Panc1 (cell line): ENCODE results near the gene MAMLD1. TPM values are rescaled to one million over a fixed set of nuclear protein-coding genes. Genes with fewer than 3 reads are reported as not detected.

Experiments used
- ATAC-seq: fragments of 200-7000 bp; cut with Tn5 transposase; 2 replicates; pipeline ENCODE4 v1.9.1; 2020; ENCODE audit warnings: mild to moderate bottlenecking, moderate library complexity
- BruUV-seq: library from RNA; stranded (reverse); fragments of 400-500 nt; replicated peaks from 2 replicates; lab custom pipeline; 2021; lab: Mats Ljungman, UMichigan
- CTCF ChIA-PET: fragments of 300-600 bp; sonication (Branson Sonifier 250); formaldehyde crosslinking; loops from one replicate; lab custom pipeline; 2022; ENCODE audit warnings: antibody characterized with exemption; lab: Charles Lee
- POLR2A ChIA-PET: fragments of 300-600 bp; sonication (Branson Sonifier 250); formaldehyde crosslinking; loops from one replicate; lab custom pipeline; 2022; ENCODE audit warnings: antibody characterized with exemption; lab: Charles Lee
- DNase-seq: peaks from one replicate; pipeline ENCODE4 v3.0.0-alpha.2; 2010; ENCODE audit warnings: low read depth, low spot score
- H3K27ac ChIP-seq: 2 replicates; pipeline ENCODE4 v1.5.1; 2011; ENCODE audit warnings: mild to moderate bottlenecking, low read length, inconsistent platforms
- H3K27me3 ChIP-seq: fragments of 200-500 bp; sonication (Bioruptor generic); 2 replicates; pipeline ENCODE4 v1.6.0; 2014; ENCODE audit warnings: low read length, inconsistent platforms; ENCODE audit not compliant: control insufficient read depth, insufficient read depth
- H3K36me3 ChIP-seq: fragments of 200-500 bp; sonication (Bioruptor generic); 2 replicates; pipeline ENCODE4 v1.5.1; 2014; ENCODE audit warnings: inconsistent platforms, mild to moderate bottlenecking, low read length, moderate library complexity; ENCODE audit not compliant: control insufficient read depth, insufficient read depth
- H3K4me1 ChIP-seq: 2 replicates; pipeline ENCODE4 v1.5.1; 2011; ENCODE audit warnings: inconsistent platforms, mild to moderate bottlenecking, low read length, moderate library complexity; ENCODE audit not compliant: control insufficient read depth, insufficient read depth
- H3K4me3 ChIP-seq, 2 experiments: 2 replicates each; pipeline ENCODE4 v1.5.1; 2011 to 2012; ENCODE audit warnings: low read depth in 2 of 2, low read length in 2 of 2, mild to moderate bottlenecking in 2 of 2, inconsistent platforms in 1 of 2, moderate library complexity in 1 of 2
- H3K9me3 ChIP-seq: fragments of 200-500 bp; sonication (Bioruptor generic); 2 replicates; pipeline ENCODE4 v1.5.1; 2014; ENCODE audit warnings: low read depth, mild to moderate bottlenecking, inconsistent platforms, low read length, moderate library complexity; ENCODE audit not compliant: control insufficient read depth, insufficient read depth
- CTCF ChIP-seq: fragments of 450-650 bp; IDR thresholded peaks from 2 replicates; pipeline ENCODE4 v1.5.1; 2017; ENCODE audit warnings: mild to moderate bottlenecking
- POLR2AphosphoS5 ChIP-seq: IDR thresholded peaks from 2 replicates; pipeline ENCODE4 v1.6.1; 2012; ENCODE audit warnings: mild to moderate bottlenecking, low read depth, low read length, moderate library complexity
- REST ChIP-seq, 2 experiments: IDR thresholded peaks; 2 replicates each; pipeline ENCODE4 v1.6.1; 2011 to 2012; ENCODE audit warnings: low read depth in 2 of 2, control low read depth in 1 of 2, low read length in 1 of 2, mild to moderate bottlenecking in 1 of 2, moderate library complexity in 1 of 2; ENCODE audit not compliant: insufficient read depth in 1 of 2
- SIN3A ChIP-seq: IDR thresholded peaks from 2 replicates; pipeline ENCODE4 v1.6.1; 2012; ENCODE audit warnings: low read depth, mild to moderate bottlenecking, low read length, moderate library complexity, borderline replicate concordance; ENCODE audit not compliant: insufficient read depth
- TCF7L2 ChIP-seq: IDR thresholded peaks from 2 replicates; pipeline ENCODE4 v1.6.1; 2011; ENCODE audit warnings: mild to moderate bottlenecking, low read depth, low read length, inconsistent platforms
- in situ Hi-C: cut with HindIII; loops from 2 replicates; pipeline ENCODE4 v1.10.0; 2016; ENCODE audit warnings: low sequenced_read_pairs, low pct_unique_long_range_greater_than_20kb
- intact Hi-C: fragments of 100-400 bp; cut with micrococcal nuclease; formaldehyde crosslinking; loops from one replicate; pipeline ENCODE4 v1.10.0; 2022; ENCODE audit not compliant: unreplicated experiment
- total RNA-seq: library from RNA; stranded (reverse); gene quantifications from one replicate; pipeline ENCODE4 v1.2.1, GENCODE V29; 2021; ENCODE audit not compliant: unreplicated experiment

The MAMLD1 gene
- total RNA-seq, 1 experiment from 2014 or later = 2.1 TPM

DNA sequence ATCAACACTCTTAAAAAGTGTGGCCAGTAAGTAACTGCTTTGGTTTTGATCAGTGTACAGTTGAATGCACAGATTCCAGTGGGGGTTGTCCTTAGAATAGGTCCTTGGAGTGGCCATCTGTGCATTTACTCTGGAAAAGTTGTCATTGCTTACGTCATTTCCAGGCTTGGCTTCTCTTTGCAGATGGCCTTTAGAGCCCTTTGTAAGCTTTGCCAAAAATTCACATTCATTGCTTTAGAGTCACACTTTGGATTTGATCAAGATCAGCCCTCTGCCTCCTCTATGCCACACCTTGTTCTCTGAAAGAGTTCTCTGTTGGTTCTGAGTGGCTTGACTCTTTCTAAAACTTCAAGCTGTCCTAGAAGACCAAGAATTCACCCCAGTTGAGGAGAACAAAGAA is 83.9 kb downstream of the MAMLD1 start:
- ChIA-PET POLR2A (no interaction called here), CTCF (no interaction called here)
- H3K36me3 ChIP-seq = no peaks in the 10 kb centered on the region
- intact Hi-C loops = no loop called here
- H3K4me1 ChIP-seq = no peaks in the 10 kb centered on the region
- H3K4me3 ChIP-seq = no peak overlapping the region
- TF ChIP-seq POLR2AphosphoS5 (no peak), REST (IDR thresholded peaks at IDR 0.05; ENCODE audit: insufficient read depth in 1 of 2, low read depth in 2 of 2, low read length in 1 of 2) (no peak), SIN3A (no peak), CTCF (no peak), TCF7L2 (no peak)
- in situ Hi-C loops = no loop called here
- no peaks in the 10 kb centered on the region for H3K9me3 ChIP-seq
- no peak for DNase-seq
- H3K27me3 ChIP-seq = no peaks in the 10 kb centered on the region
- no peak overlapping the region for H3K27ac ChIP-seq
- no peak for ATAC-seq
- BruUV-seq = no TSS peak

GRCh38 chrX:150449313-150449712 is 86.2 kb downstream of the MAMLD1 start:
- Histone ChIP-seq H3K27me3 (no peaks in the 10 kb centered on the region), H3K9me3 (no peaks in the 10 kb centered on the region), H3K36me3 (no peaks in the 10 kb centered on the region), H3K4me3 (no peak overlapping the region), H3K27ac (no peak overlapping the region), H3K4me1 (no peaks in the 10 kb centered on the region)
- no TSS peak for BruUV-seq
- intact Hi-C loops (no loop called here), in situ Hi-C loops (no loop called here)
- ATAC-seq (no peak), DNase-seq (no peak)
- TF ChIP-seq SIN3A (no peak), REST (IDR thresholded peaks at IDR 0.05; ENCODE audit: insufficient read depth in 1 of 2, low read depth in 2 of 2, low read length in 1 of 2) (no peak), POLR2AphosphoS5 (no peak), TCF7L2 (no peak), CTCF (peak; percentile 58)
- CTCF ChIA-PET = no interaction called here
- POLR2A ChIA-PET = no interaction called here
